Testis (tissue), 3 donors: ENCODE data around the gene CEACAM6. TPM values are rescaled to one million over a fixed set of nuclear protein-coding genes. Genes with fewer than 3 reads are reported as not detected.
"Not testable (repeated sequence)": the region's sequence is repeated elsewhere in the genome, so short reads cannot be mapped to it uniquely, and the experiment has no call there.

Source experiments
- DNase-seq: peaks from one replicate; pipeline ENCODE4 v3.0.0-alpha.2; 2019
- H3K27ac ChIP-seq, 2 donors: fragments of 200-600 bp; sonication (generic); one replicate each; pipeline ENCODE4 v1.5.1; 2019
- H3K27me3 ChIP-seq: fragments of 200-600 bp; sonication (generic); one replicate; pipeline ENCODE4 v1.5.1; 2019
- H3K36me3 ChIP-seq: fragments of 200-600 bp; sonication (generic); one replicate; pipeline ENCODE4 v1.5.1; 2017; ENCODE audit warnings: low read depth; ENCODE audit errors: missing control alignments
- H3K4me1 ChIP-seq: fragments of 200-600 bp; sonication (generic); one replicate; pipeline ENCODE4 v1.5.1; 2019
- H3K4me3 ChIP-seq, 2 donors: fragments of 200-600 bp; sonication (generic); one replicate each; pipeline ENCODE4 v1.5.1; 2017 to 2019
- H3K9me3 ChIP-seq: fragments of 200-600 bp; sonication (generic); one replicate; pipeline ENCODE4 v1.5.1; 2017
- CTCF ChIP-seq, 3 experiments: fragments of 450-650 bp in 2 of 3; fragments of 200-600 bp in 1 of 3; sonication (generic) in 1 of 3; IDR thresholded peaks; one replicate each; pipeline ENCODE4 v1.5.1; 2016 to 2019; ENCODE audit warnings: antibody characterized with exemption in 3 of 3, mild to moderate bottlenecking in 2 of 3, moderate library complexity in 1 of 3
- POLR2A ChIP-seq: fragments of 450-650 bp; IDR thresholded peaks from one replicate; pipeline ENCODE4 v1.6.1; 2017; ENCODE audit warnings: antibody characterized with exemption, mild to moderate bottlenecking, moderate library complexity
- WGBS, 2 donors: methylation state at CpG; one replicate each; pipeline ENCODE4 v1.1.5; 2018; 5-methylcytosine and 5-hydroxymethylcytosine counted together
- intact Hi-C: fragments of 100-400 bp; cut with DNase I; formaldehyde crosslinking; loops from one replicate; pipeline ENCODE4 v1.15.1; 2023; ENCODE audit warnings: low total_unique reads
- polyA plus RNA-seq: library from polyadenylated mRNA; stranded (reverse); fragments of 350-450 nt; fragmentation: Illumina TruSeq; extraction: RNeasy Lipid Tissue Mini Kit (QIAGEN cat#74804); gene quantifications from one replicate; pipeline ENCODE4 v1.2.3, GENCODE V29; 2014; ENCODE audit warnings: low read depth, low replicate concordance; ENCODE audit not compliant: insufficient read depth
- total RNA-seq, 2 donors: library from RNA; depleted of rRNA; stranded (reverse); fragments of >200 nt; gene quantifications; one replicate each; pipeline ENCODE4 v1.2.3, GENCODE V29; 2016

CEACAM6 gene
- total and polyA plus RNA-seq, 3 donors from 2014 or later = 0.29 to 0.31 TPM; not detected in 1

GRCh38 chr19:41753936-41754529, 1.3 kb upstream of the CEACAM6 start:
- no peaks in the 10 kb centered on the region for H3K27me3 ChIP-seq
- 31 to 40% methylated on average over 4 of the region's 4 CpGs for WGBS, 2 donors
- H3K27ac ChIP-seq = no peak overlapping the region
- no peaks in the 10 kb centered on the region for H3K9me3 ChIP-seq
- no peaks in the 10 kb centered on the region for H3K36me3 ChIP-seq
- intact Hi-C loops = no loop called here
- TF ChIP-seq CTCF (IDR thresholded peaks at IDR 0.05) (peak in 2 of 3 experiments; percentile 34 to 60), POLR2A (no peak)
- peak; percentile 73 for DNase-seq
- no peak overlapping the region for H3K4me3 ChIP-seq
- H3K4me1 ChIP-seq = no peaks in the 10 kb centered on the region

- Histone ChIP-seq H3K4me3 (no peak overlapping the region), H3K9me3 (no peaks in the 10 kb centered on the region), H3K36me3 (no peaks in the 10 kb centered on the region), H3K27ac (no peak overlapping the region), H3K27me3 (no peaks in the 10 kb centered on the region), H3K4me1 (no peaks in the 10 kb centered on the region)
- TF ChIP-seq CTCF (IDR thresholded peaks at IDR 0.05) (no peak), POLR2A (no peak)
- intact Hi-C loops = no loop called here
- WGBS, 2 donors = 72 to 87% methylated on average over 6 to 9 of the region's 9 CpGs
- DNase-seq = no peak
Measured at GRCh38 chr19:41758846-41759245, 3.5 kb downstream of the CEACAM6 start.

DNA sequence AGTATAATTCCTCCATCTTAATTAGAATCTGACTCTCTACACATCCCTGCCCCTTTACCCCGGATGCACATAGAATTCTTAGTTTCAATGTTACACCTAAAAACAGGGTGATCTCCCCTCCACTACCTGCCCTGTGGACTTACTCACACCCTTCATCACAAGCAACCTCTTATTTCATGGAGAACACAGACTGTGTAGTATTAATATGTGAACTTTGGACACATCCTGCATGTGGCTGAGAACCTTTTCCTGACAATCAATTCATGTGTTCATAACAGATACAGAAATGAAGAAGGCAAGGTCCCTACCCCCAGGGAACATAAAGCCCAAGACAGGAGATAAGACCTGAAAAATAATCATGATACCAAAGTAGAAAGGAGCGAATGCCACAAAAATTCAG, 11.8 kb downstream of the CEACAM6 start:
- WGBS, 2 donors = 62 to 82% methylated on average over 2 of the region's 2 CpGs
- intact Hi-C loops = no loop called here
- Histone ChIP-seq H3K36me3 (no peaks in the 10 kb centered on the region), H3K9me3 (no peaks in the 10 kb centered on the region), H3K4me3 (no peak overlapping the region), H3K27ac (no peak overlapping the region), H3K4me1 (no peaks in the 10 kb centered on the region), H3K27me3 (no peaks in the 10 kb centered on the region)
- DNase-seq = no peak
- no peak for TF ChIP-seq CTCF (IDR thresholded peaks at IDR 0.05)
- no peak for TF ChIP-seq POLR2A

DNA sequence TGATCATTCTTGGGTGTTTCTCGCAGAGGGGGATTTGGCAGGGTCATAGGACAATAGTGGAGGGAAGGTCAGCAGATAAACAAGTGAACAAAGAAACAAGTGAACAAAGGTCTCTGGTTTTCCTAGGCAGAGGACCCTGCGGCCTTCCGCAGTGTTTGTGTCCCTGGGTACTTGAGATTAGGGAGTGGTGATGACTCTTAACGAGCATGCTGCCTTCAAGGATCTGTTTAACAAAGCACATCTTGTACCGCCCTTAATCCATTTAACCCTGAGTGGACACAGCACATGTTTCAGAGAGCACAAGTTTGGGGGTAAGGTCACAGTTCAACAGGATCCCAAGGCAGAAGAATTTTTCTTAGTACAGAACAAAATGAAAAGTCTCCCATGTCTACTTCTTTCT, 12.8 kb downstream of the CEACAM6 start:
- H3K9me3 ChIP-seq, H3K4me3 ChIP-seq, H3K4me1 ChIP-seq, H3K36me3 ChIP-seq, H3K27me3 ChIP-seq, DNase-seq, H3K27ac ChIP-seq, intact Hi-C loops: not testable (repeated sequence)
- WGBS, 2 donors = 54 to 60% methylated on average over 5 of the region's 5 CpGs

DNA sequence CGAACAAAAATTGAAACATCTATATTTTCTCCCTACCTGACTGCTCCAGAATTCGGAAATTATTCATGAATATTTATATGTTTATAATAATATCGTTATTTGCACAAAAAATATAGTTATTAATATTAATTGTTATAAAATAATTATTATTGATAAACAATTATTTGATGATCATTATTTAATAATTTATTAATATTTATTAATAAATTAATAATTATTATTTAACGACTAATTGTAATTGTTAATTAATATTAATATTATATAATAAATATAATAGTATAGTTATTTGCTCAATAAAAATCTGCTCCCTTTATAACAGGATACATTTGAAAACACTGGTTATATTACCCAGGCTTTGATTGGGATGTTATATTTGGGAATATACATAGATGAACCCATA, 14.3 kb downstream of the CEACAM6 start:
- Histone ChIP-seq H3K36me3 (no peaks in the 10 kb centered on the region), H3K4me1 (no peaks in the 10 kb centered on the region), H3K9me3 (no peaks in the 10 kb centered on the region), H3K27ac (no peak overlapping the region), H3K27me3 (no peaks in the 10 kb centered on the region), H3K4me3 (no peak overlapping the region)
- no peak for DNase-seq
- no peak for TF ChIP-seq CTCF (IDR thresholded peaks at IDR 0.05)
- TF ChIP-seq POLR2A = no peak
- intact Hi-C loops = no loop called here
- WGBS, 2 donors = 79 to 83% methylated on average over 4 of the region's 4 CpGs
